Tibial nerve (tissue), 4 donors: ENCODE measurements around the gene XRRA1. TPM values are rescaled to one million over a fixed set of nuclear protein-coding genes. Genes with fewer than 3 reads are reported as not detected.

Source experiments
- DNase-seq, 2 donors: peaks; one replicate each; pipeline ENCODE4 v3.0.0-alpha.2; 2019; ENCODE audit warnings: low spot score in 2 of 2
- H3K27ac ChIP-seq, 4 donors: fragments of 200-600 bp; sonication (generic) in 3 of 4; one replicate each; pipeline ENCODE4 v1.5.1; 2017 to 2019; ENCODE audit warnings: mild to moderate bottlenecking in 1 of 4
- H3K27me3 ChIP-seq, 2 donors: fragments of 200-600 bp; sonication (generic) in 1 of 2; one replicate each; pipeline versions ENCODE4 v1.5.1 to v1.6.0; 2017 to 2019
- H3K36me3 ChIP-seq, 3 donors: fragments of 200-600 bp; sonication (generic); one replicate each; pipeline ENCODE4 v1.5.1; 2018 to 2019
- H3K4me1 ChIP-seq, 4 donors: fragments of 200-600 bp; sonication (generic) in 3 of 4; one replicate each; pipeline ENCODE4 v1.5.1; 2017 to 2019
- H3K4me3 ChIP-seq, 4 donors: fragments of 200-600 bp; sonication (generic) in 3 of 4; one replicate each; pipeline ENCODE4 v1.5.1; 2017 to 2019; ENCODE audit warnings: mild to moderate bottlenecking in 1 of 4, moderate library complexity in 1 of 4
- H3K9me3 ChIP-seq, 4 donors: fragments of 200-600 bp; sonication (generic) in 3 of 4; one replicate each; pipeline ENCODE4 v1.5.1; 2017 to 2019
- EP300 ChIP-seq, 2 donors: sonication (generic); formaldehyde crosslinking; IDR thresholded peaks; one replicate each; pipeline ENCODE4 v1.6.1; 2017; ENCODE audit warnings: antibody characterized with exemption in 2 of 2, mild to moderate bottlenecking in 1 of 2
- POLR2A ChIP-seq, 2 donors: fragments of 450-650 bp; IDR thresholded peaks; one replicate each; pipeline ENCODE4 v1.6.1; 2017; ENCODE audit warnings: antibody characterized with exemption in 2 of 2, mild to moderate bottlenecking in 2 of 2, moderate library complexity in 2 of 2
- WGBS, 2 donors: methylation state at CpG; one replicate each; pipeline ENCODE4 v1.1.5; 2018; 5-methylcytosine and 5-hydroxymethylcytosine counted together
- total RNA-seq, 4 donors: library from RNA; depleted of rRNA; stranded (reverse); fragments of >200 nt; gene quantifications; one replicate each; pipeline ENCODE4 v1.1.0, GENCODE V29; 2016
- TF ChIP-seq, protein P1 (sequence below), 5 experiments: fragments of 200-600 bp in 3 of 5; fragments of 450-650 bp in 2 of 5; sonication (generic) in 3 of 5; IDR thresholded peaks; one replicate each; pipeline ENCODE4 v1.5.1; 2016 to 2019; ENCODE audit warnings: antibody characterized with exemption in 5 of 5, mild to moderate bottlenecking in 3 of 5, moderate library complexity in 2 of 5

XRRA1 gene
- total RNA-seq, 4 donors from 2014 or later: 13.5 to 51.6 (median 25.3) TPM

DNA sequence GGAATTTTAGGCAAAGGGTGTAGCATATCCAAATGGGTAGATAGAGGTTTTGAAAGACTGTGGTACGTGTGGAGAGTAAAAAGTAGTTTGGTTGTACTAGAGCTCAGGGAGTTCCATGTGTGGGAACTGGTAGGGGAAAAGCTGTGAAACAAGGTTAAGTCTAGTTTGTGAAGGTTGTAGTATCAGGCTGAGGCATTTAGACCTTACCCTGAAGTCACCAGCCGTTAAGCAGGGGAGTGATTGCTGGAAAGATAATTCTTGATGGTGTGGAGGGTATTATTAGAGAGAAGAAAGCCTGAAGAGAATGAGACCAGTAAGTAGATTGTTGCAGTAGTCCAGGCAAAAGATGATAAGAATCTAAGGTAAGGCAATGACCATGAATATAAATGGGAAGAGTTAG, 132.2 kb downstream of the XRRA1 start:
- H3K36me3 ChIP-seq: peaks cover 0 to 38% (median 0%) of the 10 kb centered on the region in 3 donors
- H3K4me3 ChIP-seq: no peak overlapping the region
- H3K4me1 ChIP-seq: peaks cover 0 to 39% (median 0%) of the 10 kb centered on the region in 4 donors
- no peak overlapping the region for H3K27ac ChIP-seq
- 91 to 95% methylated on average over 2 of the region's 2 CpGs for WGBS, 2 donors
- no peak for TF ChIP-seq POLR2A (IDR thresholded peaks at IDR 0.05)
- TF ChIP-seq EP300 (IDR thresholded peaks at IDR 0.05): no peak
- TF ChIP-seq, protein P1, sequence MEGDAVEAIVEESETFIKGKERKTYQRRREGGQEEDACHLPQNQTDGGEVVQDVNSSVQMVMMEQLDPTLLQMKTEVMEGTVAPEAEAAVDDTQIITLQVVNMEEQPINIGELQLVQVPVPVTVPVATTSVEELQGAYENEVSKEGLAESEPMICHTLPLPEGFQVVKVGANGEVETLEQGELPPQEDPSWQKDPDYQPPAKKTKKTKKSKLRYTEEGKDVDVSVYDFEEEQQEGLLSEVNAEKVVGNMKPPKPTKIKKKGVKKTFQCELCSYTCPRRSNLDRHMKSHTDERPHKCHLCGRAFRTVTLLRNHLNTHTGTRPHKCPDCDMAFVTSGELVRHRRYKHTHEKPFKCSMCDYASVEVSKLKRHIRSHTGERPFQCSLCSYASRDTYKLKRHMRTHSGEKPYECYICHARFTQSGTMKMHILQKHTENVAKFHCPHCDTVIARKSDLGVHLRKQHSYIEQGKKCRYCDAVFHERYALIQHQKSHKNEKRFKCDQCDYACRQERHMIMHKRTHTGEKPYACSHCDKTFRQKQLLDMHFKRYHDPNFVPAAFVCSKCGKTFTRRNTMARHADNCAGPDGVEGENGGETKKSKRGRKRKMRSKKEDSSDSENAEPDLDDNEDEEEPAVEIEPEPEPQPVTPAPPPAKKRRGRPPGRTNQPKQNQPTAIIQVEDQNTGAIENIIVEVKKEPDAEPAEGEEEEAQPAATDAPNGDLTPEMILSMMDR (IDR thresholded peaks at IDR 0.05): no peak
- no peak for DNase-seq
- H3K27me3 ChIP-seq: no peaks in the 10 kb centered on the region
- no peaks in the 10 kb centered on the region for H3K9me3 ChIP-seq

DNA sequence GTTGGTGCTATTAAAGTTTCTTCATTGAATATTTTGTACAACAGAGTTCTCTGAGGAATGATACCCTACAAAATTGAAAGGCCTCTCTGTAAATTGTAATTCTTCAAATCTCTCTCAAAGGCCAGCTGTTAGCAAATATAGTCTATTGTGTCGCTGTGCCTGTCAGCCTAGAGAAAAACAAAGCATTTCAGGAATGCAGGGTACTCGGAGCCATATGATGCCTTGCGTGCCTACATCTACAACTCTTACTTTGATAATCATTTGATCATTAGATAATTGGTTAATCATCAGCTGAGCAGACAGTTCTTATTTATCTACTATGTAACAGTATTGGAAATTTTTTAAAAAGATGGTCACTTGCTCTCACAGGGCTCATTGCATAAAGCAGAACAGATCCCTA, 132.9 kb downstream of the XRRA1 start:
- WGBS, 2 donors: 62 to 63% methylated on average over 3 of the region's 3 CpGs
- Histone ChIP-seq H3K4me1 (peaks cover 0 to 38% (median 0%) of the 10 kb centered on the region in 4 donors), H3K9me3 (no peaks in the 10 kb centered on the region), H3K4me3 (no peak overlapping the region), H3K36me3 (peaks cover 0 to 40% (median 0%) of the 10 kb centered on the region in 3 donors), H3K27ac (no peak overlapping the region), H3K27me3 (no peaks in the 10 kb centered on the region)
- TF ChIP-seq, protein P1 (IDR thresholded peaks at IDR 0.05): no peak
- no peak for TF ChIP-seq POLR2A (IDR thresholded peaks at IDR 0.05)
- TF ChIP-seq EP300 (IDR thresholded peaks at IDR 0.05): no peak
- no peak for DNase-seq

DNA sequence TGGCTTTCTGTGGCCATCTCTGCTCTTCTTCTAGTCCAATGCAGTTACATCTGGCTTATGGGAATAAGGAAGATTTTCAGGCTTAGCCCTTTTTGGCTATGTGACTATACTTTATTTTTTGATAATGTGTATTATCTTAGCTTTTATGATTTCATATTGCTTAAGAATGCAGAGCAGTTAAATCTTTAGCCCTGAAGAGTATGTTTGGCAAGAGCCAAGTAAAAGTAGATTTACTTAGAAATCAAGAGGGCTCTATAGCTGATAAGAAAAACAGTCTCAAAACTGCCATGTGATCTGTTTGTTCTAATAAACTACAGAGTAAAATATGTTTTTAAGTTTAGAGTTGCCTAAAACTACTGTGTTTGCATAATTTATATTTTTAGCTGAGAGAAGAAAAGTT, 139.1 kb downstream of the XRRA1 start:
- no peaks in the 10 kb centered on the region for H3K9me3 ChIP-seq
- H3K27ac ChIP-seq: no peak overlapping the region
- no peak for DNase-seq
- H3K36me3 ChIP-seq: peaks cover 0 to 10% (median 0%) of the 10 kb centered on the region in 3 donors
- H3K4me1 ChIP-seq: peaks cover 0 to 31% (median 0%) of the 10 kb centered on the region in 4 donors
- no peaks in the 10 kb centered on the region for H3K27me3 ChIP-seq
- H3K4me3 ChIP-seq: no peak overlapping the region
- TF ChIP-seq, protein P1 (IDR thresholded peaks at IDR 0.05): no peak
- TF ChIP-seq EP300 (IDR thresholded peaks at IDR 0.05) (no peak), POLR2A (IDR thresholded peaks at IDR 0.05) (no peak)

DNA sequence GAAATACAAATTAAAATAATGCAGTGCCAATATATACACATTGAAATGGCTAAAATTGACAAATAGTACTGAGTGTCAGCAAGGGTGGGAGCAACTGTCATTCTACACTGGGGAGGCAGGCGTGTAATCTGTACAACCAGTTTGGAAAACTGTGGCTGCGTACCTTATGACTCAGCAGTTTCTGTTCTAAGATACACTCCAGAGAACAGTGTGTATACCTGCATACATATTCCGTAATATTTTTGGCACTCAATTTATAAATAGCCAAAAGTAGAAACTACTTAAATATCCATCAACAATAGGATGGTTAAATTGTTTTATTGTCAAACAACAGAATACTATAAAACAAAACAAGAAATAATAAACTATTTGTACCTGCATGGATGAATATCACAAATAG, 142.6 kb downstream of the XRRA1 start:
- H3K4me3 ChIP-seq: no peak overlapping the region
- no peaks in the 10 kb centered on the region for H3K9me3 ChIP-seq
- 91 to 97% methylated on average over 3 of the region's 3 CpGs for WGBS, 2 donors
- no peaks in the 10 kb centered on the region for H3K27me3 ChIP-seq
- no peak for TF ChIP-seq EP300 (IDR thresholded peaks at IDR 0.05)
- TF ChIP-seq POLR2A (IDR thresholded peaks at IDR 0.05): no peak
- TF ChIP-seq, protein P1 (IDR thresholded peaks at IDR 0.05): no peak
- H3K36me3 ChIP-seq: peaks cover 0 to 3% (median 0%) of the 10 kb centered on the region in 3 donors
- peaks cover 0 to 25% (median 0%) of the 10 kb centered on the region in 4 donors for H3K4me1 ChIP-seq
- H3K27ac ChIP-seq: no peak overlapping the region
- no peak for DNase-seq

DNA sequence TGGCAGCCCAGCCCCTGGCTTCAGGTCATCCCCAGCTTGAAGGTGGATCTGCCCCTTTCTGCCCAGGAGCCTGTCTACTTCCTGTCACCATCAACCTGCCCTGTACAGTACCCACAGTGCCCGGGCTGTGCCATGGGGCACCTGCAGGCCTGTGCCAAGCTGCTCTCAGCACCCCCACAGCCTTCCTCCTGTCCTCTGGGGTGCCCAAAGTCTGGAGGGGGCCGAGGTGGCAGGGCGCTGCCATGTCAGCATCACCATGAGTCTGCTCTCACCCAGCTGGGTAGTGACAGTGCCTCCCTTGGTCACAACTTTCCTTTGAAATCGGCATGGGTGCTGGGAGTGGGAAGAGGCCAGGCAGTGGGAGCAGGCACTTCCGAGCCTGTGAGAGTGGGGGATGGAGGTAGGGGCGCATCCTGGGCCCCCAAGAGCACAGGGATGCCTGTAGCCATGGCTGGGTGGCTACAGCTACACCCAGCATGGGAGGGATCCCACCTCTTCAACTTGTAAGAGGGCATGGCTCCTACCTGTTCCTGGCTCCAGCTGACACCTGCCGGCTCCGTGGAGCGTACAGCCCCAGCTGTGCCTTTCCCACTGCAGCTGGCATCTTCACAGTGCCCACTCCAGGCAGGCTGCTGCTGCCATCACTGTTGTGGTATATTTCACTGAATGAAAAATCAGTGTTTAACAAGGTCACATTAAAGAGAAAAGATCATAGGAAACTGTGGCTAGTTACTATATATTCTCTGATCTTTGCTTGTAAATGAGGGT, 157.4 kb downstream of the XRRA1 start:
- H3K27me3 ChIP-seq: no peaks in the 10 kb centered on the region
- WGBS, 2 donors: 87% methylated on average over 8 to 9 of the region's 9 CpGs
- no peak overlapping the region for H3K4me3 ChIP-seq
- H3K27ac ChIP-seq: no peak overlapping the region
- DNase-seq: no peak
- no peaks in the 10 kb centered on the region for H3K4me1 ChIP-seq
- peaks cover 0 to 69% (median 19%) of the 10 kb centered on the region in 3 donors for H3K36me3 ChIP-seq
- TF ChIP-seq, protein P1 (IDR thresholded peaks at IDR 0.05): no peak
- TF ChIP-seq POLR2A (IDR thresholded peaks at IDR 0.05) (no peak), EP300 (IDR thresholded peaks at IDR 0.05) (no peak)
- no peaks in the 10 kb centered on the region for H3K9me3 ChIP-seq
